ENCODE results near the gene TFR2.
A peak's percentile ranks its signal among the peaks of the same experiment; 100 is the strongest.

- TF ChIP-seq CTCF (IDR thresholded peaks at IDR 0.05; ENCODE audit: low read length) (peak; percentile 81), EZH2 (IDR thresholded peaks at IDR 0.05; ENCODE audit: borderline replicate concordance, low read length) (no peak)
These were observed 37.0 kb downstream of the TFR2 start for GRCh38 chr7:100604028-100604975.

All from OCI-LY1 (cell line).